C4-2B (cell line): Measurements from ENCODE around the gene RABL2A.
"Not testable (repeated sequence)": the region's sequence is repeated elsewhere in the genome, so short reads cannot be mapped to it uniquely, and the experiment has no call there.

Experiments
- CTCF ChIP-seq: fragments of 450-650 bp; conservative IDR thresholded peaks from 2 replicates; pipeline ENCODE4 v1.5.1; 2017; ENCODE audit warnings: mild to moderate bottlenecking
- ZFX ChIP-seq: fragments of 450-650 bp; IDR thresholded peaks from 2 replicates; pipeline ENCODE4 v1.6.1; 2017

GRCh38 chr2:113599208-113599607, 27.9 kb upstream of the RABL2A start:
- TF ChIP-seq CTCF, ZFX: not testable (repeated sequence)
